A549 (cell line): ENCODE data around the gene HIVEP3.

Experiments
- CBX8 ChIP-seq: fragments of 200-600 bp; sonication (generic); IDR thresholded peaks from 2 replicates; pipeline ENCODE4 v1.6.1; 2016
- CEBPB ChIP-seq, 2 experiments: fragments of >200 bp in 1 of 2; sonication (Bioruptor Twin) in 1 of 2; formaldehyde crosslinking in 1 of 2; IDR thresholded peaks; 2 replicates each; pipeline ENCODE4 v1.6.1; 2012 to 2016
- CHD2 ChIP-seq: fragments of 150-350 bp; IDR thresholded peaks from 2 replicates; pipeline ENCODE4 v1.6.1; 2014; ENCODE audit warnings: low read length; ENCODE audit not compliant: partially characterized antibody
- CTCF ChIP-seq: fragments of >200 bp; sonication (Bioruptor Twin); formaldehyde crosslinking; IDR thresholded peaks from 3 replicates; pipeline ENCODE4 v1.5.1; 2016
- NR3C1 ChIP-seq: fragments of >200 bp; sonication (Bioruptor Twin); formaldehyde crosslinking; IDR thresholded peaks from 3 replicates; pipeline ENCODE4 v1.6.1; 2017
- POLR2A ChIP-seq: IDR thresholded peaks from 2 replicates; pipeline ENCODE4 v1.6.1; 2012; ENCODE audit warnings: mild to moderate bottlenecking, low read length
- REST ChIP-seq: fragments of 200-600 bp; sonication (generic); IDR thresholded peaks from 2 replicates; pipeline ENCODE4 v1.6.1; 2016; ENCODE audit warnings: antibody characterized with exemption, mild to moderate bottlenecking, moderate library complexity
- ZFP36 ChIP-seq: fragments of 450-650 bp; IDR thresholded peaks from 2 replicates; pipeline ENCODE4 v1.6.1; 2014; ENCODE audit warnings: borderline replicate concordance; ENCODE audit not compliant: partially characterized antibody
- ZNF302 ChIP-seq: fragments of 250-450 bp; sonication (Bioruptor Pico); IDR thresholded peaks from 2 replicates; pipeline ENCODE4 v1.9.0; 2021; ENCODE audit warnings: inconsistent platforms, mild to moderate bottlenecking, moderate library complexity

- TF ChIP-seq POLR2A (no peak), CTCF (no peak), ZFP36 (no peak), CEBPB (IDR thresholded peaks at IDR 0.05) (no peak), ZNF302 (no peak), CBX8 (no peak), CHD2 (no peak), NR3C1 (no peak), REST (no peak)
These were observed 17.4 kb upstream of the HIVEP3 start for GRCh38 chr1:41936107-41936506.
